LNCaP clone FGC (cell line): ENCODE measurements around the gene SLC66A1.

Experiments used
- DNase-seq: peaks from one replicate; pipeline ENCODE4 v3.0.0-alpha.2; 2011; ENCODE audit warnings: low read depth
- H3K4me3 ChIP-seq: 2 replicates; pipeline ENCODE4 v1.5.1; 2011; ENCODE audit warnings: mild to moderate bottlenecking, low read depth, low read length, control low read depth
- CTCF ChIP-seq: IDR thresholded peaks from 2 replicates; pipeline ENCODE4 v1.5.1; 2012; ENCODE audit warnings: mild to moderate bottlenecking; ENCODE audit not compliant: control insufficient read depth, insufficient read depth; ENCODE audit errors: extremely low read depth

SLC66A1 gene

GRCh38 chr1:19308509-19308907, 3.6 kb upstream of the SLC66A1 start:
- H3K4me3 ChIP-seq = no peak overlapping the region
- no peak for TF ChIP-seq CTCF
- DNase-seq = no peak

GRCh38 chr1:19309123-19309813, 2.9 kb upstream of the SLC66A1 start:
- H3K4me3 ChIP-seq = no peak overlapping the region
- TF ChIP-seq CTCF = no peak
- no peak for DNase-seq

- TF ChIP-seq CTCF = no peak
- H3K4me3 ChIP-seq = no peak overlapping the region
- no peak for DNase-seq
Observed at GRCh38 chr1:19310061-19310460, 2.1 kb upstream of the SLC66A1 start.

GRCh38 chr1:19310720-19311502, 1.2 kb upstream of the SLC66A1 start:
- peak overlapping the region; percentile 70 for H3K4me3 ChIP-seq
- no peak for TF ChIP-seq CTCF
- no peak for DNase-seq

GRCh38 chr1:19311503-19311930, 609 bp upstream of the SLC66A1 start:
- H3K4me3 ChIP-seq = peak overlapping the region; percentile 70
- DNase-seq = no peak
- no peak for TF ChIP-seq CTCF

GRCh38 chr1:19312782-19313635, 883 bp downstream of the SLC66A1 start:
- no peak for TF ChIP-seq CTCF
- peak overlapping the region; percentile 60 for H3K4me3 ChIP-seq
- no peak for DNase-seq
